Measurements from ENCODE around the gene KRTAP10-4. TPM values are rescaled to one million over a fixed set of nuclear protein-coding genes. Genes with fewer than 3 reads are reported as not detected.

The KRTAP10-4 gene
- total RNA-seq, 4 donors from 2014 or later, result not detected

- TF ChIP-seq CTCF (IDR thresholded peaks at IDR 0.05) (no peak), POLR2A (IDR thresholded peaks at IDR 0.05) (no peak)
- no peak for DNase-seq
- intact Hi-C loops (cut with DNase I; ENCODE audit: low total_unique reads), result no loop called here
- Histone ChIP-seq H3K27me3 (no peaks in the 10 kb centered on the region), H3K36me3 (no peaks in the 10 kb centered on the region), H3K4me3 (no peak overlapping the region), H3K27ac (no peak overlapping the region), H3K9me3 (no peaks in the 10 kb centered on the region), H3K4me1 (no peaks in the 10 kb centered on the region)
These were observed 458 bp upstream of the KRTAP10-4 start for GRCh38 chr21:44572959-44573583.

GRCh38 chr21:44574457-44575306, 1.2 kb downstream of the KRTAP10-4 start:
- TF ChIP-seq POLR2A (IDR thresholded peaks at IDR 0.05), result no peak
- TF ChIP-seq CTCF (IDR thresholded peaks at IDR 0.05), result no peak
- intact Hi-C loops (cut with DNase I; ENCODE audit: low total_unique reads), result no loop called here
- H3K36me3 ChIP-seq, result no peaks in the 10 kb centered on the region
- no peaks in the 10 kb centered on the region for H3K27me3 ChIP-seq
- no peak overlapping the region for H3K4me3 ChIP-seq
- no peaks in the 10 kb centered on the region for H3K4me1 ChIP-seq
- no peaks in the 10 kb centered on the region for H3K9me3 ChIP-seq
- no peak for DNase-seq
- no peak overlapping the region for H3K27ac ChIP-seq

GRCh38 chr21:44575307-44576024, 1.9 kb downstream of the KRTAP10-4 start:
- no peaks in the 10 kb centered on the region for H3K4me1 ChIP-seq
- DNase-seq, result no peak
- no peak overlapping the region for H3K27ac ChIP-seq
- no peaks in the 10 kb centered on the region for H3K9me3 ChIP-seq
- intact Hi-C loops (cut with DNase I; ENCODE audit: low total_unique reads), result no loop called here
- H3K4me3 ChIP-seq, result no peak overlapping the region
- TF ChIP-seq POLR2A (IDR thresholded peaks at IDR 0.05), result no peak
- TF ChIP-seq CTCF (IDR thresholded peaks at IDR 0.05), result no peak
- H3K36me3 ChIP-seq, result no peaks in the 10 kb centered on the region
- no peaks in the 10 kb centered on the region for H3K27me3 ChIP-seq

- no peak for TF ChIP-seq CTCF (IDR thresholded peaks at IDR 0.05)
- no peak for TF ChIP-seq POLR2A (IDR thresholded peaks at IDR 0.05)
- no peaks in the 10 kb centered on the region for H3K36me3 ChIP-seq
- intact Hi-C loops (cut with DNase I; ENCODE audit: low total_unique reads), result no loop called here
- DNase-seq, result no peak
- H3K27ac ChIP-seq, result no peak overlapping the region
- no peak overlapping the region for H3K4me3 ChIP-seq
- no peaks in the 10 kb centered on the region for H3K27me3 ChIP-seq
- no peaks in the 10 kb centered on the region for H3K4me1 ChIP-seq
- H3K9me3 ChIP-seq, result no peaks in the 10 kb centered on the region
These were observed 2.5 kb downstream of the KRTAP10-4 start for GRCh38 chr21:44576025-44576420.

Measured in uterus (tissue), 4 donors.